ENCODE results near the gene VPS9D1.

DNA sequence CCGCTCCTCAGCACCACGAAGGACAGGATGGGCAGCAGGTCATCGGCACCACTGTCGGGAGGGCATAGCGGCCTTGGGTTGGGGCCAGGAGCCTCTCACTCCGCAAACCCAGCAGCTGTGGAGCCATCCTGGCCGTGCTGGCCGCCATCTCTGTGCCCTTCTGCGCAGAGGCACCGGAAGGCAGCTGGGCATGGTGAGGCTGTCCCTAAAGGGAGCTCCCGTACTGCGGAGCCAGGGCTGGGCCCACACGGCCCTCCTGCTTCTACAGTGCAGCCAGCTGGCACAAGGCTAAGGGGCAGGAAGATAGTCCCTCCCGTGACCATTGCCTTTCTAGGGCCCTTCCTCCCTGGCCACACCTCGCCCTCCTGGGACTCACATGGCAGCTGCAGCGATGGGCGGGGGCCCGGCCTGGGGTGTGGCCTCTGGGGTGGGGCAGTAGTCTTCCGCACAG lies 12.2 kb downstream of the VPS9D1 start:
- TF ChIP-seq, protein P1, sequence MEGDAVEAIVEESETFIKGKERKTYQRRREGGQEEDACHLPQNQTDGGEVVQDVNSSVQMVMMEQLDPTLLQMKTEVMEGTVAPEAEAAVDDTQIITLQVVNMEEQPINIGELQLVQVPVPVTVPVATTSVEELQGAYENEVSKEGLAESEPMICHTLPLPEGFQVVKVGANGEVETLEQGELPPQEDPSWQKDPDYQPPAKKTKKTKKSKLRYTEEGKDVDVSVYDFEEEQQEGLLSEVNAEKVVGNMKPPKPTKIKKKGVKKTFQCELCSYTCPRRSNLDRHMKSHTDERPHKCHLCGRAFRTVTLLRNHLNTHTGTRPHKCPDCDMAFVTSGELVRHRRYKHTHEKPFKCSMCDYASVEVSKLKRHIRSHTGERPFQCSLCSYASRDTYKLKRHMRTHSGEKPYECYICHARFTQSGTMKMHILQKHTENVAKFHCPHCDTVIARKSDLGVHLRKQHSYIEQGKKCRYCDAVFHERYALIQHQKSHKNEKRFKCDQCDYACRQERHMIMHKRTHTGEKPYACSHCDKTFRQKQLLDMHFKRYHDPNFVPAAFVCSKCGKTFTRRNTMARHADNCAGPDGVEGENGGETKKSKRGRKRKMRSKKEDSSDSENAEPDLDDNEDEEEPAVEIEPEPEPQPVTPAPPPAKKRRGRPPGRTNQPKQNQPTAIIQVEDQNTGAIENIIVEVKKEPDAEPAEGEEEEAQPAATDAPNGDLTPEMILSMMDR (conservative IDR thresholded peaks at IDR 0.05; ENCODE audit: low read depth, low read length) = no peak
- TF ChIP-seq CEBPB (IDR thresholded peaks at IDR 0.05; ENCODE audit: low read depth, low read length) = no peak
- no peak for TF ChIP-seq RAD21 (IDR thresholded peaks at IDR 0.05; ENCODE audit: low read length)
- no peak for TF ChIP-seq FOS (IDR thresholded peaks at IDR 0.05; ENCODE audit: low read depth, low read length)
- no peak for TF ChIP-seq RCOR1 (IDR thresholded peaks at IDR 0.05; ENCODE audit: insufficient replicate concordance, low read length)

All from IMR-90 (cell line).